Neural cell (in vitro differentiated cells): Measurements from ENCODE around the gene ATP11A. TPM values are rescaled to one million over a fixed set of nuclear protein-coding genes. Genes with fewer than 3 reads are reported as not detected.

Experiments
- H2AFZ ChIP-seq: fragments of 200-600, 300-800 bp; sonication (generic), shearing (Covaris generic); 2 replicates; pipeline ENCODE4 v1.6.0; 2014; ENCODE audit warnings: low read depth, mild to moderate bottlenecking, antibody characterized with exemption, low read length, moderate library complexity
- H3F3A ChIP-seq: fragments of 200-600 bp; shearing (Covaris generic); 2 replicates; pipeline ENCODE4 v1.6.1; 2016; ENCODE audit warnings: mild to moderate bottlenecking, moderate library complexity, mixed read lengths, antibody characterized with exemption, low read length; ENCODE audit not compliant: insufficient read depth, poor library complexity, severe bottlenecking
- H3K27ac ChIP-seq: fragments of 200-600, 300-800 bp; sonication (generic), shearing (Covaris generic); 2 replicates; pipeline ENCODE4 v1.5.1; 2014; ENCODE audit warnings: mild to moderate bottlenecking, low read length, moderate library complexity
- H3K27me3 ChIP-seq: fragments of 300-800, 200-600 bp; sonication (generic), shearing (Covaris generic); 2 replicates; pipeline ENCODE4 v1.6.0; 2014; ENCODE audit warnings: mild to moderate bottlenecking, low read depth, low read length, moderate library complexity; ENCODE audit not compliant: insufficient read depth
- H3K36me3 ChIP-seq: fragments of 300-800, 200-600 bp; sonication (generic), shearing (Covaris generic); 2 replicates; pipeline ENCODE4 v1.5.1; 2014; ENCODE audit warnings: mild to moderate bottlenecking, antibody characterized with exemption, low read length, moderate library complexity; ENCODE audit not compliant: insufficient read depth
- H3K4me2 ChIP-seq: fragments of 300-800, 200-600 bp; sonication (generic), shearing (Covaris generic); 2 replicates; pipeline ENCODE4 v1.6.0; 2014; ENCODE audit warnings: mild to moderate bottlenecking, low read length
- H3K4me3 ChIP-seq: fragments of 300-800, 200-600 bp; sonication (generic), shearing (Covaris generic); 2 replicates; pipeline ENCODE4 v1.5.1; 2014; ENCODE audit warnings: mild to moderate bottlenecking, low read length, moderate library complexity
- H3K79me2 ChIP-seq: fragments of 200-600 bp; shearing (Covaris generic); replicated peaks from 2 replicates; pipeline ENCODE4 v1.6.0; 2014; ENCODE audit warnings: mild to moderate bottlenecking, low read length, moderate library complexity; ENCODE audit not compliant: insufficient read depth
- H3K9ac ChIP-seq: fragments of 300-800, 200-600 bp; sonication (generic), shearing (Covaris generic); 2 replicates; pipeline ENCODE4 v1.6.1; 2016; ENCODE audit warnings: mild to moderate bottlenecking, low read length, mixed read lengths
- H3K9me2 ChIP-seq: fragments of 200-600 bp; shearing (Covaris generic); 2 replicates; pipeline ENCODE4 v1.6.1; 2016; ENCODE audit warnings: mild to moderate bottlenecking, low read length, mixed read lengths; ENCODE audit not compliant: insufficient read depth
- H3K9me3 ChIP-seq: fragments of 200-600, 300-800 bp; sonication (generic), shearing (Covaris generic); 2 replicates; pipeline ENCODE4 v1.6.1; 2016; ENCODE audit warnings: mild to moderate bottlenecking, mixed run types, low read length, moderate library complexity, mixed read lengths
- H4K20me1 ChIP-seq: fragments of 200-600 bp; shearing (Covaris generic); 2 replicates; pipeline ENCODE4 v1.6.1; 2016; ENCODE audit warnings: mild to moderate bottlenecking, mixed run types; ENCODE audit not compliant: insufficient read depth
- EP300 ChIP-seq: fragments of 450-650 bp; conservative IDR thresholded peaks from 2 replicates; pipeline ENCODE4 v1.6.1; 2014; ENCODE audit warnings: antibody characterized with exemption, mild to moderate bottlenecking, moderate library complexity; ENCODE audit not compliant: poor library complexity, severe bottlenecking
- EZH2 ChIP-seq: fragments of 200-600, 300-800 bp; shearing (Covaris generic), sonication (generic); IDR thresholded peaks from 2 replicates; pipeline ENCODE4 v1.6.1; 2014; ENCODE audit warnings: antibody characterized with exemption, low read length, borderline replicate concordance, mild to moderate bottlenecking; ENCODE audit not compliant: insufficient read depth, poor library complexity, severe bottlenecking
- MXI1 ChIP-seq: fragments of 450-650 bp; conservative IDR thresholded peaks from 2 replicates; pipeline ENCODE4 v1.6.1; 2014; ENCODE audit warnings: antibody characterized with exemption, mild to moderate bottlenecking; ENCODE audit not compliant: poor library complexity, severe bottlenecking
- POLR2AphosphoS5 ChIP-seq: IDR thresholded peaks from 2 replicates; pipeline ENCODE4 v1.6.1; 2012
- RAD21 ChIP-seq: fragments of 450-650 bp; conservative IDR thresholded peaks from 2 replicates; pipeline ENCODE4 v1.6.1; 2014; ENCODE audit warnings: antibody characterized with exemption, mild to moderate bottlenecking, moderate library complexity
- SMC3 ChIP-seq: fragments of 450-650 bp; conservative IDR thresholded peaks from 2 replicates; pipeline ENCODE4 v1.6.1; 2014; ENCODE audit warnings: antibody characterized with exemption, mild to moderate bottlenecking, moderate library complexity; ENCODE audit not compliant: poor library complexity
- TAF1 ChIP-seq: IDR thresholded peaks from 2 replicates; pipeline ENCODE4 v1.6.1; 2012; ENCODE audit warnings: low read depth
- polyA plus RNA-seq: library from polyadenylated mRNA; depleted of rRNA; stranded (reverse); fragments of >200 nt; gene quantifications from 2 replicates; pipeline ENCODE4 v1.2.3, GENCODE V29; 2014
- TF ChIP-seq, protein P1 (sequence below): IDR thresholded peaks from 2 replicates; pipeline ENCODE4 v1.6.1; 2012; ENCODE audit warnings: borderline replicate concordance
- TF ChIP-seq, protein P2 (sequence below): fragments of 450-650 bp; IDR thresholded peaks from 2 replicates; pipeline ENCODE4 v1.5.1; 2014; ENCODE audit warnings: antibody characterized with exemption, mild to moderate bottlenecking, moderate library complexity; ENCODE audit not compliant: poor library complexity, severe bottlenecking

ATP11A gene
- polyA plus RNA-seq, 1 donor from 2014 or later: 3.0 TPM

DNA sequence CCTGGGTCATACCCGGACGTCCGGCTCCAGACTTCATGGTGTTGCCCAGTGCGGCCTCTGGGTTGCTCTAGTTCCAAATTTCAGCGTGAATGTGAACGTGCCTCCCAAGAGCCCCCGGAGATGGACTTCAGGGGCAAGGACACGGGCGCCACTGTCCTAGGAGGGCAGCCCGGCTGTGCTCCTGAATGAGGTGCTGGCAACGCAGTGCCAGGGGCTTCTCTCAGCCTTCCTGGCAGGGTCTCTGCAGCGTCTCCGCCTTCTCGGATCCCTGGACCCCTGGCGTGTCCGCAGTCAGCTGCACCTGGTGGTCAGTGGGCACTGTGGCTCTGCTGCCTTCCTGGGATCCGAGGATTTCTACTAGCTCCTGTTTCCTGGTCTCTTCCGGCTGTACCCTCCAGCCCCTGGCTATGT is 177.5 kb downstream of the ATP11A start:
- H3K9ac ChIP-seq: no peak overlapping the region
- no peaks in the 10 kb centered on the region for H3K27me3 ChIP-seq
- no peaks in the 10 kb centered on the region for H3F3A ChIP-seq
- H3K4me3 ChIP-seq: no peak overlapping the region
- no peaks in the 10 kb centered on the region for H3K9me3 ChIP-seq
- H4K20me1 ChIP-seq: no peaks in the 10 kb centered on the region
- H3K27ac ChIP-seq: no peak overlapping the region
- H2AFZ ChIP-seq: no peak overlapping the region
- no peak overlapping the region for H3K4me2 ChIP-seq
- no peaks in the 10 kb centered on the region for H3K9me2 ChIP-seq
- TF ChIP-seq EZH2: no peak
- no peak for TF ChIP-seq SMC3
- H3K79me2 ChIP-seq: no peaks in the 10 kb centered on the region
- H3K36me3 ChIP-seq: no peaks in the 10 kb centered on the region

DNA sequence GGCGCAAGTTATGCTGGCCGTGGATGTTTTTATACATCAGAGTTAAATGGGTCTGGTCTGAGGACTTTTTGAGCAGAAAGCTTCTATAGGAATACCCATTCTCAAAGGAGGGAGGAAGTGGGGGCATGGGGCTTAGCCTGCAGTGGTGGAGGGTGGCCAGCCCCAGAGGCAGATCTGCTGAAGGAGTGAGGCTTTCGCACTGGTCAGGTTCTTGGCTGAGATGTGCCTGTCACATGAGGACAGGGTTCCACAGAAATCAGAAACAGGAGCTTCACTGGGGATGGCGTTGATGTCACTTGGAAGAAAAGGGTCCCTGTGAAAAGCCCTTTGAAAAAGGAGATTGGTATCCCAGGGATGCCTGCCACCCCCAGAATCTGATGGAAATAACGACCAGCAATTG is 178.5 kb downstream of the ATP11A start:
- TF ChIP-seq POLR2AphosphoS5: no peak
- TF ChIP-seq TAF1: no peak
- no peak for TF ChIP-seq MXI1
- no peak overlapping the region for H3K27ac ChIP-seq
- no peak overlapping the region for H2AFZ ChIP-seq
- no peaks in the 10 kb centered on the region for H3K79me2 ChIP-seq
- H3F3A ChIP-seq: no peaks in the 10 kb centered on the region
- no peaks in the 10 kb centered on the region for H3K27me3 ChIP-seq
- H3K9me3 ChIP-seq: no peaks in the 10 kb centered on the region
- no peak overlapping the region for H3K4me3 ChIP-seq
- H3K4me2 ChIP-seq: no peak overlapping the region
- H3K9ac ChIP-seq: no peak overlapping the region
- no peaks in the 10 kb centered on the region for H4K20me1 ChIP-seq
- H3K36me3 ChIP-seq: no peaks in the 10 kb centered on the region
- no peaks in the 10 kb centered on the region for H3K9me2 ChIP-seq

DNA sequence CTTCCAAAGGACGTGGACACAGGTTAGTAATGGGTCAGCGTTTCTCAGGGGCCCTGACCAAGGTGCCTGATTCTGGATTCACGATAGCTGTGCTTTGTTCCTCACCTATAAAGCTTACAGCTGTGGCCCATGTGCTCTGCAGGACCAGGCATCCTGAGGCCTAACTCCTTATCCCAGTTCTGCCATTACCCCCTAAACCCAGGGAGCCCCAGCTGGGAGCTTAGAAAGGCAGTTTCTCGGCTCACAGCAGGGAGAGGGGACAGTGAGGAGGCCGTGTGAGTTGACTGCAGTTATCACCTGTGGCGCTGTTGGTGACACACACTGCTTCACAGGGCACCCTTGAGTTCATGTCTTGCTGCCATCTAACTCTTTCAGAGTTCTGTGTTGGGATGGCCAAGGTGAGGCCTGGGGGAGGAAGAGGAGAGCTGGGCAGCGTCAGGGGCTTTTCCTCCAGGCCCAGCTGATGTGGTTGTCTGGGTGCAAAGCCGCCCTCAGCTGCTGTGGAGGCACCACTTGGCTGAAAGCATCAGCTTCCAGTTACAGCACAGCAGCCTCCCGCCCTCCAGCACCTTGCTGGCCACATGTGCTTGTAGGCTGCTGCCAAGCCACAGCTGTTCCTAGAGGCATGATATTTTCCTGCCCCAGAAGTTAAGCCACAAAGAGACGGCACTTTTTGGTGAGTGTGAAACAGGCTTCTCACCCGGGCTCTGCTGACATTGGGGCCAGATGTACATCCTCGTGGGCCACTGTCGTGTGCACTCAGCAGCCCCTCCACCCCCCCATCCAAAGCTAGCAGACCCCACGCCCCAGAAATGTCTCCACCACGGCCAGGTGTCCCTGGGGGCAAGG is 179.6 kb downstream of the ATP11A start:
- H3K9ac ChIP-seq: no peak overlapping the region
- H3K27me3 ChIP-seq: no peaks in the 10 kb centered on the region
- H3K9me3 ChIP-seq: no peaks in the 10 kb centered on the region
- H3K4me2 ChIP-seq: no peak overlapping the region
- H3K36me3 ChIP-seq: no peaks in the 10 kb centered on the region
- no peak overlapping the region for H3K4me3 ChIP-seq
- no peak overlapping the region for H3K27ac ChIP-seq
- no peaks in the 10 kb centered on the region for H3K9me2 ChIP-seq
- TF ChIP-seq RAD21 (no peak), EP300 (no peak), MXI1 (no peak), POLR2AphosphoS5 (no peak), SMC3 (no peak), EZH2 (no peak), TAF1 (no peak)
- TF ChIP-seq, protein P1, sequence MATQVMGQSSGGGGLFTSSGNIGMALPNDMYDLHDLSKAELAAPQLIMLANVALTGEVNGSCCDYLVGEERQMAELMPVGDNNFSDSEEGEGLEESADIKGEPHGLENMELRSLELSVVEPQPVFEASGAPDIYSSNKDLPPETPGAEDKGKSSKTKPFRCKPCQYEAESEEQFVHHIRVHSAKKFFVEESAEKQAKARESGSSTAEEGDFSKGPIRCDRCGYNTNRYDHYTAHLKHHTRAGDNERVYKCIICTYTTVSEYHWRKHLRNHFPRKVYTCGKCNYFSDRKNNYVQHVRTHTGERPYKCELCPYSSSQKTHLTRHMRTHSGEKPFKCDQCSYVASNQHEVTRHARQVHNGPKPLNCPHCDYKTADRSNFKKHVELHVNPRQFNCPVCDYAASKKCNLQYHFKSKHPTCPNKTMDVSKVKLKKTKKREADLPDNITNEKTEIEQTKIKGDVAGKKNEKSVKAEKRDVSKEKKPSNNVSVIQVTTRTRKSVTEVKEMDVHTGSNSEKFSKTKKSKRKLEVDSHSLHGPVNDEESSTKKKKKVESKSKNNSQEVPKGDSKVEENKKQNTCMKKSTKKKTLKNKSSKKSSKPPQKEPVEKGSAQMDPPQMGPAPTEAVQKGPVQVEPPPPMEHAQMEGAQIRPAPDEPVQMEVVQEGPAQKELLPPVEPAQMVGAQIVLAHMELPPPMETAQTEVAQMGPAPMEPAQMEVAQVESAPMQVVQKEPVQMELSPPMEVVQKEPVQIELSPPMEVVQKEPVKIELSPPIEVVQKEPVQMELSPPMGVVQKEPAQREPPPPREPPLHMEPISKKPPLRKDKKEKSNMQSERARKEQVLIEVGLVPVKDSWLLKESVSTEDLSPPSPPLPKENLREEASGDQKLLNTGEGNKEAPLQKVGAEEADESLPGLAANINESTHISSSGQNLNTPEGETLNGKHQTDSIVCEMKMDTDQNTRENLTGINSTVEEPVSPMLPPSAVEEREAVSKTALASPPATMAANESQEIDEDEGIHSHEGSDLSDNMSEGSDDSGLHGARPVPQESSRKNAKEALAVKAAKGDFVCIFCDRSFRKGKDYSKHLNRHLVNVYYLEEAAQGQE: no peak
- TF ChIP-seq, protein P2, sequence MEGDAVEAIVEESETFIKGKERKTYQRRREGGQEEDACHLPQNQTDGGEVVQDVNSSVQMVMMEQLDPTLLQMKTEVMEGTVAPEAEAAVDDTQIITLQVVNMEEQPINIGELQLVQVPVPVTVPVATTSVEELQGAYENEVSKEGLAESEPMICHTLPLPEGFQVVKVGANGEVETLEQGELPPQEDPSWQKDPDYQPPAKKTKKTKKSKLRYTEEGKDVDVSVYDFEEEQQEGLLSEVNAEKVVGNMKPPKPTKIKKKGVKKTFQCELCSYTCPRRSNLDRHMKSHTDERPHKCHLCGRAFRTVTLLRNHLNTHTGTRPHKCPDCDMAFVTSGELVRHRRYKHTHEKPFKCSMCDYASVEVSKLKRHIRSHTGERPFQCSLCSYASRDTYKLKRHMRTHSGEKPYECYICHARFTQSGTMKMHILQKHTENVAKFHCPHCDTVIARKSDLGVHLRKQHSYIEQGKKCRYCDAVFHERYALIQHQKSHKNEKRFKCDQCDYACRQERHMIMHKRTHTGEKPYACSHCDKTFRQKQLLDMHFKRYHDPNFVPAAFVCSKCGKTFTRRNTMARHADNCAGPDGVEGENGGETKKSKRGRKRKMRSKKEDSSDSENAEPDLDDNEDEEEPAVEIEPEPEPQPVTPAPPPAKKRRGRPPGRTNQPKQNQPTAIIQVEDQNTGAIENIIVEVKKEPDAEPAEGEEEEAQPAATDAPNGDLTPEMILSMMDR: no peak
- no peaks in the 10 kb centered on the region for H4K20me1 ChIP-seq
- H3K79me2 ChIP-seq: no peaks in the 10 kb centered on the region
- no peak overlapping the region for H2AFZ ChIP-seq
- H3F3A ChIP-seq: no peaks in the 10 kb centered on the region
